ENCODE data around the gene KIAA1217.

Gene KIAA1217, protein sequence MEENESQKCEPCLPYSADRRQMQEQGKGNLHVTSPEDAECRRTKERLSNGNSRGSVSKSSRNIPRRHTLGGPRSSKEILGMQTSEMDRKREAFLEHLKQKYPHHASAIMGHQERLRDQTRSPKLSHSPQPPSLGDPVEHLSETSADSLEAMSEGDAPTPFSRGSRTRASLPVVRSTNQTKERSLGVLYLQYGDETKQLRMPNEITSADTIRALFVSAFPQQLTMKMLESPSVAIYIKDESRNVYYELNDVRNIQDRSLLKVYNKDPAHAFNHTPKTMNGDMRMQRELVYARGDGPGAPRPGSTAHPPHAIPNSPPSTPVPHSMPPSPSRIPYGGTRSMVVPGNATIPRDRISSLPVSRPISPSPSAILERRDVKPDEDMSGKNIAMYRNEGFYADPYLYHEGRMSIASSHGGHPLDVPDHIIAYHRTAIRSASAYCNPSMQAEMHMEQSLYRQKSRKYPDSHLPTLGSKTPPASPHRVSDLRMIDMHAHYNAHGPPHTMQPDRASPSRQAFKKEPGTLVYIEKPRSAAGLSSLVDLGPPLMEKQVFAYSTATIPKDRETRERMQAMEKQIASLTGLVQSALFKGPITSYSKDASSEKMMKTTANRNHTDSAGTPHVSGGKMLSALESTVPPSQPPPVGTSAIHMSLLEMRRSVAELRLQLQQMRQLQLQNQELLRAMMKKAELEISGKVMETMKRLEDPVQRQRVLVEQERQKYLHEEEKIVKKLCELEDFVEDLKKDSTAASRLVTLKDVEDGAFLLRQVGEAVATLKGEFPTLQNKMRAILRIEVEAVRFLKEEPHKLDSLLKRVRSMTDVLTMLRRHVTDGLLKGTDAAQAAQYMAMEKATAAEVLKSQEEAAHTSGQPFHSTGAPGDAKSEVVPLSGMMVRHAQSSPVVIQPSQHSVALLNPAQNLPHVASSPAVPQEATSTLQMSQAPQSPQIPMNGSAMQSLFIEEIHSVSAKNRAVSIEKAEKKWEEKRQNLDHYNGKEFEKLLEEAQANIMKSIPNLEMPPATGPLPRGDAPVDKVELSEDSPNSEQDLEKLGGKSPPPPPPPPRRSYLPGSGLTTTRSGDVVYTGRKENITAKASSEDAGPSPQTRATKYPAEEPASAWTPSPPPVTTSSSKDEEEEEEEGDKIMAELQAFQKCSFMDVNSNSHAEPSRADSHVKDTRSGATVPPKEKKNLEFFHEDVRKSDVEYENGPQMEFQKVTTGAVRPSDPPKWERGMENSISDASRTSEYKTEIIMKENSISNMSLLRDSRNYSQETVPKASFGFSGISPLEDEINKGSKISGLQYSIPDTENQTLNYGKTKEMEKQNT (N-terminal part only)

DNA sequence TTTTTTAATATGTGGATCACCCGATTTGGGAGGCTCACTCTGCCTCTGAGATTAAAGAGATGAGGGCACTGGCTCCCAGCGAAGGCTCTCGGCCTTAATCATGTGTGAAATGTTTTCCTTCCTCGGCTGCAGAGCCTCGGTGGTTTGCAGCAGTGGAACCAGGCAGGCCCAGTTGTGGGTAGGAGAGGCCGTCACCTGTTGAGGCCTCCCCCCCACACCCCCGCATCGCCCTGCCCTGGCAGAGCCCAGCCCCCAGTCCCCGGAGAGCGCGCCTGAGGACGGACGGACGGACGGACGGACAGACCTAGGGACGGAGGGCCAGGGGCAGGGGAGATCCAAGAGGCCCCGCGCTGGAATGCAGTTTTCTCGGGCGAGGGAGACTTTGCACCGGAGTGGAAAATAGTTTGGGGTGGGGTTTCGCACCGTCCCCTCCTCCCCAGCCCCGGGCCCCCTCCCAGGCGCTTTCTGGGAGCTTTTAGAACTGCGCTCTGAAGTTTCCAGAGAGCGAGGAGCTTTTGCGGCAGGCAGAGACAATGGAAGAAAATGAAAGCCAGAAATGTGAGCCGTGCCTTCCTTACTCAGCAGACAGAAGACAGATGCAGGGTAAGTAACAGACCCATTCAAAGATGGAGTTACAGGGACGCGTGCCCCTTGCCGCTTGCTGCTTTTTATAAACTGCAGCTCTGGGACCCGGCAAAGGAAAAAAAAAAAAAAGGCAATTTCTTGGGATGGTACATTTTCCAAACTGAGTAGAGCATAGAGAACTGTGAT is at the start of gene KIAA1217:
KIAA1217 (plus strand) TSS at position 478 of the 771 bp plus-strand sequence; CDS start at position 534, 56 bp downstream.
- FAIRE-seq: no peak

DNA sequence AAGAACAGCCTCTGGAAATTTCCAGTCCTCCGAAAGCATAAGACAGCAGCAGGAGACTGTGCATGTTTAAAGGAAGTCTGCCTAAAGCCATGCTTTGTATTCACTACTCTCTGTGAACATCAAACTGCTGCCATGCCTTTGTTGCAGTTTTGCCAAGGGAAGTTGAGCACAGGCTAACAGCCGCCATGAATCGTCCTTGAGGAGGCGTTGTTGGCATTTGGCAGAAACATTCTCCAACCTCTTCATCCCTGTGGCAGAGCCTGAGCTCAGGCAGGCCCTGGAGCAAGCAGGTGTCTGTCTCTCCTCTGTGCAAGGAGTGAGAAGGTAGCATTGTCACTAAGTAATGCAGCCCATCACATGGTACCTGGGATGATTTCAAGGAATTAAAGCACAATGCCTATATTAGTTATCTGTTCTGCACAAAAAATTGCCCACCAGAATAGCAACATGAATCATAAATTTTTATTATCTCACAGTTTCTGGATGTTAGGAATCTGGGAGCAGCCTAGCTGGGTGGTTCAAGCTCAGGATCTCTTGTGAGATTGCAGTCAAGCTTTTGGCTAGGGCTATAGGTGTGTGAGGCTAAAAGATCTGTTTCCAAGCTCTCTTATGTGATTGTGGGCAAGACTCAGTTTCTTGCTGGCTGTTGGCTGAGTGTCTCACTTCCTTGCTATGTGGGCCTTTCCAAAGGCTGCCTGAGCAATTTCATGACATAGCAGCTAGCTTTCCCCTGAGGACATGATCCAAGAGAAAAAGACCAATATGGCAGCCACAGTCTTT is 46.5 kb upstream of the KIAA1217 start:
- FAIRE-seq: no peak

DNA sequence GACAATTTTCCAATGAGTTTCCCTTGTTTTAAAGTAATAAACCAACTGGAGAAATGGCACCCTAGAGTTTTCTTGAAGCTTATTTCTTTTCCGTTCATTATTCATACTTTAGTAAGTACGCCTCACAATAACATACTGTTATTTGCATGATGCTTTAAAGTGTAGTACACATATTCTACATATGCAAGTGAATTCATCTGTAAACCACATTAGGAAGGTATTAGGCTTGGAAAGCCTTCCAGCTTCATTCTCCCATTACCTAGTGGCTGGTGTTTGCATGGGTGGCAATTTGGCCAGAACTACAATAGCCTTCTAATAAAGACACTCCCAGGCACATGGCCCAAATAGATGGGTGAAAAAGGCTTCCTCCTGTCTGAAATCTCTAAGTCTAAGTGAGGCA is 45.5 kb upstream of the KIAA1217 start:
- no peak for FAIRE-seq

DNA sequence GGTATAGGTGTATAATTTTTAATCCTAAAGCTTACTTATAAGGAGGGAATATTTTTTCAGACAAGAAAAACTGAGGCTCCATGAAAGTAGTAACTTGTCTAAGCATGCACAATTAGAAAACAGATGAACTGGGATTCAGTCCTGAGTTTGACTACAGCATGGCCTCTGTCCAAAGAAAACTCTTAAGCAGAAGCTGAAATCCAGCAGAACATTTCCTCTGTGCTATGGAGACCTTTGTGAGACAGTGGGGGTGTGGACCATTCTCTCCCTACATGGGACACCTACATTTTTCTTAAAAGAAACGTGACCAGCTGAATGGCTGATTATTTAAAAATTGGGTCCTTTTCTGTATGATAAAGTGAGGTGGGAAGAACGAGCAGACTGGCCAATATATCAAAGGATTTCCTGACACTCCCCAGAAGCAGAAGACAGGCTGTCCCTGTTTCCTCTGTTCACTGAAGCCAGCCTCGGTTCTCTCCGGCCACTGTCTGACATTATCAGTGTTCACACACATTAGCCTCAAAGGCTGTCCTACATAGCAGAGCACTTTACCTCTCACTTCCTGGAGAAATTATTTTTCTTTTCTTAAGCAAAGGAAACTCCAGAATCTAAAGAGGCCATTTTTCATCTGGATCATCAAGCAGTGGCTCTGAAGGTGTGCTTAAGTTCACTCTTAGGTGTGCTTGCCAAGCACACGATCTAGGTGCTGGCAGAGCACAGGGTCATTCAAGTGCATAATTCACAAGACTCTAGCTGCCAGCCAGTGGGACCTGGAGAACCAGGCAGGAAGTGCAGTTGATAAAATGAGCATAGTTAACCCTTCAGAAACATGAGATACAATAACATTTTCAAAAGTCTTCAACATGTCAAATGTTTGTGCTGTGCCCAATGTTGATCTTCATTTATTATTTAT is 40.4 kb upstream of the KIAA1217 start:
- no peak for FAIRE-seq

DNA sequence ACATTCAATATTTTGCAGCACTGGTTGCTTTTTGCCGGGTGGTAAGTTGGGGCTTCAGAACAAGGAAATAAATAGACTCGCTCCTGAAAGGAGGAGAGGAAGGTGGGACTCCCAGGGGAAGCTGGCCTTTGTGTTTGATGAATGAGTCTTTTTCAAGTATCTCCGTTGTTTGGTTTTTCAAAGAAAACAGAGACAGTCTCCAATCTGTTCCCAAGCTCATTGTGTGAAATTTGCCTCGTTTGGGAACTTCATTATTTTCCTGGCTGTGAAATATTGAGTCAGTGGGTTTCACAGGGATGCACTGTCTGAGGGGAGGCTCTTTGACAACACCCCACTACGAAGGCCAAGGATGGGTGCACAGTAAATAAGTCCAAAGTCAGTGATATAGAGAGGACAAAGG is 38.7 kb upstream of the KIAA1217 start:
- FAIRE-seq: no peak

DNA sequence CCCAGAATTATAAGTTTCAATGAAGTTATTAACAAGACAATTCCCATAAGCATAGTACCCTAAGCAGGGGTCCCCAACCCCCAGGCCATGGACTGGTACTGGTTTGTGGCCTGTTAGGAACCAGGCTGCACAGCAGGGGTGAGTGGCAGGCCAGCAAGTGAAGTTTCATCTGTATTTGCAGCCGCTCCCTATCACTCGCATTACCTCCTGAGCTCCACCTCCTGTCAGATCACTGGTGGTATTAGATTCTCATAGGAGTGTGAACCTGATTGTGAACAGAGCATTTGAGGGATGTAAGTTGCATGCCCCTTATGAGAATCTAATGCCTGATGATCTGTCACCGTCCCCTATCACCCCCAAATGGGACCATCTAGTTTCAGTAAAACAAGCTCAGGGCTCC is 36.0 kb upstream of the KIAA1217 start:
- FAIRE-seq: no peak

DNA sequence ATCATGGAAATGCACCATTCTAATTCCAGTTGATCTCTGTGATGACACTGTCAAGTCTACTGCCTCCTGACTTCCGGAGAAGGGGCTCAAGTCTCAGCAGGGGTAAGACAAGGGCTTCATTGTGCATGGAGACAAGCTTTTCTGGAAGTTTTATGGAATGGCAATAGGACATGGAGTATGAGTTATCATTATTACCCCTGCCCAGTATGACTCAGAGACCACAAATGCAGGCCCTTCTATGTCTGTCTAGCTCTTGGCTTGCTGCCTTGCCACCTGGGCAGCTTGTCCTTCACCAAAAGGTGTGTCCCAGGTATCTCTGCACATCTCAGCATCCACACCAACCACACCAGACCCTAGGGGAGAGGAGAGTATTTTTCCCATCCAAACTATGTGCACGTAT is 34.9 kb upstream of the KIAA1217 start:
- FAIRE-seq: no peak

DNA sequence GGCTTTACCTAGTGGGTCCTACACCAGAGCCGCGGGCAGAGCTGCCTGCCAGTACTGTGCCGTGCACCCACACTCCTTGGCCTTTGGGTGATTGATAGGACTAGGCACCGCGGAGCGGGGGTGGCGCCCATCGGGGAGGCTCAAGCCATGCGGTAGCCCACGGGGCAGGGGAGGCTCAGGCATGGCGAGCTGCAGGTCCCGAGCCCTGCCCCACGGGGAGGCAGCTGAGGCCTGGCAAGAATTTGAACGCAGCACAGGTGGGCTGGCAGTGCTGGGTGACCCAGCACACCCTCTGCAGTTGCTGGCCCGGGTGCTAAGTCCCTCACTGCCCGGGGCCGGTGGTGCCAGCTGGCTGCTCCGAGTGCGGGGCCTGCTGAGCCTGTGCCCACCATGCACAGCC is 32.3 kb upstream of the KIAA1217 start:
- FAIRE-seq: no peak

DNA sequence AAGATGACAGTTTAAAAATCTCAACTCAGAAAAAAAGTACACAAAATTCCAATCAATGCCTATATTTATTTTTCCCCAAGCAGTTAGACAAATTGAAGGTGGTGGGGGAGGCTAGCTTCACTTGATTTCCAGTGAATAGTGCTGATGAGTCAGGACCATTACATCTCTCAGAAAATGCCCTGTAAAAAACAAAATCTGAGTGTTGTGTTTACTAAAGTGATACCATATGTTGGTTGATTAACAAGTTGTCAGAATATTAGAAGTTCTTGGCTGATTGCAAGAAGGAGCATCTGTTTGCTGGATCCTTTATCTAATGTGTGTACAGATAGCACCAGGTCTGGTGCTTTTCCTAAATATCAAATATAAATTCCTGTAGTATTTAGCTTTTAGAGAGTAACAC is 31.3 kb upstream of the KIAA1217 start:
- FAIRE-seq: no peak

DNA sequence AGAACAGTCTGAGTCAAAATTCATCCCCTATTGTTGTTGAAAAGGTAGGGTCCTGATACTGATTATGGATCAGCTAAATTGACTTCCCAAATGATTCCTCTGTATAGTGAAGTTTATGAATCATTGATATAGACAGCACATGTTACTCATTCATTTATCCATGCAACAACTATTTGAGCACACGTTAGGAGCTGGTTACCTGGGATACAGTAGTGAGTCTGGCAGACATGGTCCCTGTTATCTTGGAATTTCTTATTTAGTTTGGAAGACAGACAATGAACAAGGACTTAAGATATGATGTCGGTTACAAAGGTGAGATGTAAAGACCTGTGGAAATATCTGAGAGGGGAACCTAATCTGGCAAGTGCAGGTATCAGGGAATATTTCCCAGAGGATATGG is 28.0 kb upstream of the KIAA1217 start:
- FAIRE-seq: no peak

DNA sequence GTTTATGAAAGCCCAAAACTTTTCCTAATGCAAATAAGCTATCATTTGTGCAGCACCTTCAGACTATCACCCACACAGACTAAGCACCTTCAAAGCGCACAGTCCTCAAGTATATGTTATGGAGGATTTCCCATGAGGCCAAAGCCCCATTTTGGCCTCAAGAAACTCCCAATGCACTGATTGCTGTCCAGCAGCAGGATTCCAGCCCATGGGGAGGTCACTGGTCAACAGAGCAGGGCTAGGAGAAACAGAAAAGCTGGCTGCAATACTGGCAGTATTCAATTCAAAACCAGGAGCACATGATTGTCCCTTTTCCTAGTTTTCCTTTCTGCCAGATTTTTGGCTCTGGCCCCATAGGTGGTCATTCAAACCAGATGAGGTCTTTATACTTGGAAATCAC is 24.5 kb upstream of the KIAA1217 start:
- no peak for FAIRE-seq

DNA sequence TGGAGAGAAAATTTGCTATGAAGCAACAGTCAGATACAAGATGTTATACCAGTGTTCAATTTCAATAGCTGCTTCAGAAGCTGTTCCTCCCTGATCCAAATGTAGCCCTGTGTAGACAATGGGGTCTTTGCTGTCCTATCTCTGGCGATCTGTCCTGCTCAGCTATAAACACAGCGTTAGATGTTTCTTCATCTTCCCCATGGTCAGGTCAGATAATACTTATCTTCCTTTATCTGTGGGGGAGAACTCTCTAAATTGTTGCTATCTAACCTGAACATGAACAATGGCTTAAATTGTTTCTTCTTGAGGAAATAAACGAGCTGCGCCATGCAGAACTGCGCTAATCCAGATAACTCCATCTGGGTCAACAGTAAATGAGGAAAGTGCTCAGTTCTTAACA is 15.6 kb upstream of the KIAA1217 start:
- no peak for FAIRE-seq

DNA sequence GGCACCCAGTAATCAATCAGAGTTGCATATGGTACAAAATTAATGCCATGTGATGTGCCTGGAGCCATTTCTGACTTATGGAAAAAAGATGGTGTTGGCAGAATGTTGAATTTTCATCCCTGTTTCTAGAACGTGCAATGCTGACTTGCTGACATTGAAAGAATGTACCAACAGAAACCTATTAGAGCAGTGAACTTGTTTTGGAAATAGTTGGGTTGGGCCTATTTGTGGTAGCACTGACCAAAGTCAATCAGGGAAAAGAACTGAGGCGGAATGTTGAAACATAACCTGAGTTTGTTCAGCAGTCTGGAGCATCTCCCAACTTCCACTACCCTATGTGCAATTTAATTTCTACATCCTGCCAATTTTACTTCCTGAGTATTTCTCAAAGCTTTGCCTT is 11.7 kb upstream of the KIAA1217 start:
- no peak for FAIRE-seq

DNA sequence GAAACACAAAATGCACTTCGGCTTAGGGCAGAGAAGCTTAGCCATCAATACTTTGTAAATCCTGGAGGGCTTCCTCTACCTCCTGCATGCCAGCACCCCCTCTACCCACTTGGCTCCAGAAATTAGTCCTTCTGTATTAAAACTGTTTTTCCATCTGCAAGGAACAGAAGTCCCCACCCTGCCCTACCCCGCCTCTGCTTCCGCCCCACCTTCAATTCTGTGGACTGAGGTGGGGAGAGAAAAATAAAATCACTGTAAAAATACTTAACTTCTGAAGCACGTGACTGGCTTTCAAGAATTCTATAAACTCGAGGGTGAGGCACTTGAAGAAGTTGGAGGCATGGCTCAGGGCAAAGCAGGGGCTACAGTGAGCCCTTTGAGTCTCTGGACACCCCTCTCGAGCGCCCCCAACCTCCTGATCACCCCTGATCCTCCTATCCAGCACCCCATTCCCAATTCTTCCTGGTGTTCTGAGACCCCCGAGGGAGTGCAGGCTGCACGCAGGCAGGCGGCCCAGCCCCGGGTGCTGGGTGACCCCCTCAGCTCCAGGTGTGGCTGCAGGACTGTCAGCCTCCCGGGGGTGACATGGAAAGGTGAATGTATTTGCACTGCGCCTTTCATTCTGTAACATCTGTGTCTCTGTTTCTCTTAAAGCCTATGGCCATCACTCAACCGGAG is 7.3 kb upstream of the KIAA1217 start:
- FAIRE-seq: no peak

DNA sequence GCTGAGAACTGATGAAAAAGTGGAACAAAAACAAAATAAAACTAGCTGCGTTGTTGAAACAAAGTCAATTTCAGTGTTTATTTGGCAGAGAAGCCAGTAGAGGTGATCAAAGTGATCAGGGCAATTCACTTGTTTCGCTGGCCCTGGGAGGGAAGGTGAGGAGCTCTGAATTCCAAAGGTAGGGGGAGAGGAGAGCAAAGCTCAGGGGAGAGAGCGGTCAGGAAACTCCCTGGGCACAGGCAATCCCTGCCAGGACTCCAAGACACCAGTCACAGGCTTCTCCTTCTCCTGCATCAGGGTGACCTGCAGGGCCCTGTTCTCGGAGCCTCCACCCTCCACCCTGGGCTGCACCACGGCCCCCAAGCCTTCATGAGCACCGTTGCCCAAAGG is 6.8 kb upstream of the KIAA1217 start:
- no peak for FAIRE-seq

DNA sequence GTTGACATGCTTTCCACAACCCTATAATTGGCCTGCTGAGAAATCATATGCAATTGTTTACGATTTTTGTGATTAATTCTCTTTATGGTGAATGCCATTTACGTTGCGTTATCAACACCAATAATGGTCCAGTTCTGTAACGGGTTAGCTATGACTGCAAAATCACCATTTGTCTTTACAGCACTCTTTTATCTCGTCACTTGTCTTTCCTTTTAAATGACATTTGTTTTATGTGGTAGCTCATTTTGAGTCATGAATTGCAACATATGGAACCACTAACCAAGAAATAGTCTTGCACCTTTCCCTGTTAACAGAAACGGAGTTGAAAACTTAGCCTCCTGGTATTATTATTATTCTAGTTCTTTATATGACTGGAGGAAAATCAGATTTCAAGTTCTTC is 3.1 kb upstream of the KIAA1217 start:
- no peak for FAIRE-seq

DNA sequence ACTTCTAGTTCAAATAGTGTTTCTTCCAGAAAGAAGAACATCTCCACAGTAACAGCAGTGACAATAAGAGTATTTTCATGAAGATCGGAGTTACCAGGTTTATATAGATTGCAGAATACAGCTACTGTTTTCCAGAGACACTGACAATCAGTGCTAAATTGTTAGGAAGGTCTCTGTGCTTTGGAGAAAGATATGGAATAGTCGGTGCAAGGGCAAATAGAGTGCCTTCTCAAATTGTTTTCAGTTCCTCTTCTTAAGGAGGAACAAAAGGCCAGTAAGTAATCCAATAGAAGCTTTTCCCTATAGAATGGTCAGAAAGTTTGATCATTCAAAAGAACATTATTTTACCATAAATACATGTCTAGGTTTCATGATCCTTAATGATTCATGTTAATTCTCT is 2.6 kb upstream of the KIAA1217 start:
- no peak for FAIRE-seq

DNA sequence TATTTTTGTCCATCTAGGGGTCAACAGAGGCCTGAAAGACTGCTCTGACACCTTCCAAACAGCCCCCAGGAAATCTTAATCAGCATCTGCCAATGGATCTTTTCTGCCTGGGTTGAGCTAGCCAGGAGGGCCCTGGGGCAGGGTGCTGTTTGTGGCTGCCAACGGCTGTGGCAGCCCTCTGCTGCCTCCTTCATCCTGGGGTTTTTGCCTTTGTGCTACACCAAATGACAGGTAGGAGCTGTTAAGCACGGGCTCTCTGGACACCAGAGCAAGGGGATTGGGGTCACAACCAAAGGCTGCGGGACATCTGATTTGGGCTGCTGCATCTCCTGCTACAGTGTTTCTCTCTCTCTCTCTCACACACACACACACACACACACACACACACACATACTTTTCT is 2.0 kb upstream of the KIAA1217 start:
- no peak for FAIRE-seq

DNA sequence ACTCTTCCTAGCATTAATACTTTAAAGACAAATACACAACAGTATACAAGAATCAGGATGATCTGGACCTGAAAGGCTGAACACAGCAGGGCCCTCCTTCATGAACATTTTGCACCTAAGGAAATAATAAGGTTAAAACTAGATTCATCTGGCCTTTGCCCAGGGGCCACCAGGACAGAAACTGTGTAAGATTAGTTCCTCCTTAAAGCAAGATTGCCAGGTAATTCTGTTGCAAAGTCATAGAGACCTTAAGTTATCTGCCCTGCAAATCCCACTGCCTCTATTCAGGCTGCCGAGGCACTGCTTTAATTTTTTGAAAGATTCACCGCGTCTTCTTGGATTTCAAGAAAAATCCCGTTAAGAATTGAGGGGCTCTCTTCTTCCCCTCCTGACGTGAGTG is 1.6 kb upstream of the KIAA1217 start:
- no peak for FAIRE-seq

All from endometrium (tissue), 2 donors.